Neural progenitor cell (in vitro differentiated cells): ENCODE results near the gene BRIX1. TPM values are rescaled to one million over a fixed set of nuclear protein-coding genes. Genes with fewer than 3 reads are reported as not detected.

Experiments used
- DNase-seq: peaks from one replicate; pipeline ENCODE4 v3.0.0-alpha.2; 2016; ENCODE audit warnings: low spot score
- H2AFZ ChIP-seq: fragments of 200-600 bp; sonication (generic); replicated peaks from 2 replicates; pipeline ENCODE4 v1.6.1; 2016; ENCODE audit warnings: antibody characterized with exemption
- H3F3A ChIP-seq: fragments of 200-600 bp; sonication (generic); 2 replicates; pipeline ENCODE4 v1.6.1; 2016; ENCODE audit warnings: antibody characterized with exemption, low read depth
- H3K27ac ChIP-seq: fragments of 200-600 bp; sonication (generic); 2 replicates; pipeline ENCODE4 v1.5.1; 2016; ENCODE audit warnings: mild to moderate bottlenecking
- H3K27me3 ChIP-seq: fragments of 200-600 bp; sonication (generic); 2 replicates; pipeline ENCODE4 v1.6.1; 2016; ENCODE audit warnings: mild to moderate bottlenecking, moderate library complexity
- H3K36me3 ChIP-seq: fragments of 200-600 bp; sonication (generic); 2 replicates; pipeline ENCODE4 v1.5.1; 2016
- H3K4me1 ChIP-seq: fragments of 200-600 bp; sonication (generic); 2 replicates; pipeline ENCODE4 v1.6.1; 2016; ENCODE audit warnings: mixed run types
- H3K4me2 ChIP-seq: fragments of 200-600 bp; sonication (generic); 2 replicates; pipeline ENCODE4 v1.6.1; 2016
- H3K4me3 ChIP-seq: fragments of 200-600 bp; sonication (generic); 2 replicates; pipeline ENCODE4 v1.5.1; 2016
- H3K79me2 ChIP-seq: fragments of 200-600 bp; sonication (generic); 2 replicates; pipeline ENCODE4 v1.6.1; 2016; ENCODE audit warnings: low read depth
- H3K9ac ChIP-seq: fragments of 200-600 bp; sonication (generic); 2 replicates; pipeline ENCODE4 v1.6.1; 2016
- H3K9me3 ChIP-seq: fragments of 200-600 bp; sonication (generic); 2 replicates; pipeline ENCODE4 v1.5.1; 2016; ENCODE audit warnings: low read depth
- H4K20me1 ChIP-seq: fragments of 200-600 bp; sonication (generic); 2 replicates; pipeline ENCODE4 v1.6.1; 2016; ENCODE audit warnings: low read depth
- H3K27ac Mint-ChIP-seq: 3 replicates; pipeline ENCODE4 v1.8.0; 2021; ENCODE audit warnings: mixed read lengths
- H3K27me3 Mint-ChIP-seq: 2 replicates; pipeline ENCODE4 v1.8.0; 2022; ENCODE audit warnings: low read depth, mild to moderate bottlenecking, inconsistent platforms, moderate library complexity, mixed read lengths; ENCODE audit not compliant: insufficient read depth
- H3K36me3 Mint-ChIP-seq: 3 replicates; pipeline ENCODE4 v1.8.0; 2021; ENCODE audit warnings: mixed read lengths
- H3K4me1 Mint-ChIP-seq: 3 replicates; pipeline ENCODE4 v1.8.0; 2021; ENCODE audit warnings: mixed read lengths
- H3K4me3 Mint-ChIP-seq: 3 replicates; pipeline ENCODE4 v1.8.0; 2021; ENCODE audit warnings: mild to moderate bottlenecking, moderate library complexity, mixed read lengths
- H3K9me3 Mint-ChIP-seq: 3 replicates; pipeline ENCODE4 v1.8.0; 2020; ENCODE audit warnings: mixed read lengths
- CTCF ChIP-seq: fragments of 200-600 bp; sonication (generic); IDR thresholded peaks from 2 replicates; pipeline ENCODE4 v1.5.1; 2017; ENCODE audit warnings: antibody characterized with exemption, mild to moderate bottlenecking
- EZH2 ChIP-seq: fragments of 200-600 bp; sonication (generic); IDR thresholded peaks from 2 replicates; pipeline ENCODE4 v1.6.1; 2017; ENCODE audit warnings: antibody characterized with exemption, mild to moderate bottlenecking, moderate library complexity
- EZH2phosphoT487 ChIP-seq: fragments of 200-600 bp; sonication (generic); IDR thresholded peaks from 2 replicates; pipeline ENCODE4 v1.6.1; 2017; ENCODE audit warnings: antibody characterized with exemption
- total RNA-seq: library from RNA; depleted of rRNA; stranded (reverse); fragments of >200 nt; gene quantifications from 2 replicates; pipeline ENCODE4 v1.2.3, GENCODE V29; 2015; ENCODE audit warnings: low replicate concordance

The BRIX1 gene
- total RNA-seq, 1 donor from 2014 or later = 61.2 TPM

- peaks cover 15% of the 10 kb centered on the region for H3K4me1 Mint-ChIP-seq
These were observed 10.9 kb downstream of the BRIX1 start for GRCh38 chr5:34926318-34926888.

GRCh38 chr5:34927785-34928184 lies 12.3 kb downstream of the BRIX1 start:
- H3K9me3 Mint-ChIP-seq = no peaks in the 10 kb centered on the region
- TF ChIP-seq EZH2 (no peak), CTCF (no peak), EZH2phosphoT487 (no peak)
- no peaks in the 10 kb centered on the region for H3K27me3 Mint-ChIP-seq
- Histone ChIP-seq H3K36me3 (peaks cover 20% of the 10 kb centered on the region), H3K79me2 (peaks cover 30% of the 10 kb centered on the region), H3K27me3 (no peaks in the 10 kb centered on the region), H3K27ac (no peak overlapping the region), H4K20me1 (peaks cover 15% of the 10 kb centered on the region), H3K9ac (no peak overlapping the region), H3K4me3 (no peak overlapping the region), H3K4me2 (no peak overlapping the region), H2AFZ (no peak overlapping the region), H3F3A (peaks cover 62% of the 10 kb centered on the region), H3K4me1 (peaks cover 13% of the 10 kb centered on the region), H3K9me3 (no peaks in the 10 kb centered on the region)
- H3K4me3 Mint-ChIP-seq = no peak overlapping the region
- H3K4me1 Mint-ChIP-seq = peaks cover 20% of the 10 kb centered on the region
- no peak for DNase-seq
- H3K27ac Mint-ChIP-seq = no peak overlapping the region
- peaks cover 15% of the 10 kb centered on the region for H3K36me3 Mint-ChIP-seq

More at GRCh38 chr5:34926318-34926888, 10.9 kb downstream of the BRIX1 start:
- DNase-seq = no peak
- Mint-ChIP-seq H3K9me3 (no peaks in the 10 kb centered on the region), H3K27ac (no peak overlapping the region), H3K27me3 (peaks cover under 1% of the 10 kb centered on the region), H3K4me3 (no peak overlapping the region), H3K36me3 (peaks cover 17% of the 10 kb centered on the region)
- Histone ChIP-seq H3K9me3 (no peaks in the 10 kb centered on the region), H3K36me3 (peaks cover 29% of the 10 kb centered on the region), H3F3A (peaks cover 67% of the 10 kb centered on the region), H3K79me2 (peaks cover 22% of the 10 kb centered on the region), H3K4me2 (no peak overlapping the region), H4K20me1 (peaks cover 17% of the 10 kb centered on the region), H3K27ac (no peak overlapping the region), H3K4me1 (peaks cover 13% of the 10 kb centered on the region), H3K9ac (no peak overlapping the region), H3K27me3 (no peaks in the 10 kb centered on the region), H3K4me3 (no peak overlapping the region), H2AFZ (no peak overlapping the region)
- TF ChIP-seq CTCF (no peak), EZH2phosphoT487 (no peak), EZH2 (no peak)

GRCh38 chr5:34928267-34928666 lies 12.8 kb downstream of the BRIX1 start:
- Histone ChIP-seq H3F3A (peaks cover 61% of the 10 kb centered on the region), H3K9ac (no peak overlapping the region), H3K27ac (no peak overlapping the region), H3K4me2 (no peak overlapping the region), H3K4me3 (no peak overlapping the region), H3K36me3 (peaks cover 18% of the 10 kb centered on the region), H3K4me1 (peaks cover 13% of the 10 kb centered on the region), H3K27me3 (no peaks in the 10 kb centered on the region), H3K9me3 (no peaks in the 10 kb centered on the region), H2AFZ (no peak overlapping the region), H4K20me1 (peaks cover 15% of the 10 kb centered on the region), H3K79me2 (peaks cover 35% of the 10 kb centered on the region)
- Mint-ChIP-seq H3K36me3 (peaks cover 13% of the 10 kb centered on the region), H3K27ac (no peak overlapping the region), H3K4me3 (no peak overlapping the region), H3K27me3 (no peaks in the 10 kb centered on the region), H3K4me1 (peaks cover 20% of the 10 kb centered on the region), H3K9me3 (no peaks in the 10 kb centered on the region)
- DNase-seq = no peak
- no peak for TF ChIP-seq EZH2
- TF ChIP-seq EZH2phosphoT487 = no peak
- TF ChIP-seq CTCF = no peak
